Activated CD4-positive, alpha-beta T cell treated with anti-CD3 and anti-CD28 coated beads for 4 hours (primary cell): ENCODE results near the gene IGF2BP2.

Experiments used
- DNase-seq, 2 donors: peaks; one replicate each; pipeline ENCODE4 v3.0.0-alpha.2; 2020

IGF2BP2 gene

GRCh38 chr3:185631108-185631507 is 193.7 kb downstream of the IGF2BP2 start:
- no peak for DNase-seq

DNA sequence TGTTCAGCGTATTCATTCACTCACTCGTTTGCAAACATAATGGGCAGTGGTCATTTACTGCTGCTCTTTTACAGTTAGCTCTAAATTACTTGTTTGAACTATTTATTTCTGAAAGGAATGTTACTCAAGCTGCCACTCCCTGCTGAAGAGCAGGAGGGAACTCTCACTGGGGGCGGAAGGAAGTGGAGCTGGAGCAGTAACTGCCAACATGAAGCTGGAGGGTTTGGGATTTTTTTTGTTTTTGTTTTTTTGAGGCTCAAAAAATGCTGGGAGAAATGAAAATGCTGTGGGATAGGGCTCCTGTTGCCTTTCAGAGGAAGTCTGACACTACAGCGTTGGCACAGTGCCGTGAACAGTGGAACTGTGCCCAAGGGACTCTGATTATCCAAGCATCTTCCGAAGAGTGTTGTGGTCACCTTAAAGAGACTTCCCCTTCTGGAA is 194.6 kb downstream of the IGF2BP2 start:
- DNase-seq, result no peak

DNA sequence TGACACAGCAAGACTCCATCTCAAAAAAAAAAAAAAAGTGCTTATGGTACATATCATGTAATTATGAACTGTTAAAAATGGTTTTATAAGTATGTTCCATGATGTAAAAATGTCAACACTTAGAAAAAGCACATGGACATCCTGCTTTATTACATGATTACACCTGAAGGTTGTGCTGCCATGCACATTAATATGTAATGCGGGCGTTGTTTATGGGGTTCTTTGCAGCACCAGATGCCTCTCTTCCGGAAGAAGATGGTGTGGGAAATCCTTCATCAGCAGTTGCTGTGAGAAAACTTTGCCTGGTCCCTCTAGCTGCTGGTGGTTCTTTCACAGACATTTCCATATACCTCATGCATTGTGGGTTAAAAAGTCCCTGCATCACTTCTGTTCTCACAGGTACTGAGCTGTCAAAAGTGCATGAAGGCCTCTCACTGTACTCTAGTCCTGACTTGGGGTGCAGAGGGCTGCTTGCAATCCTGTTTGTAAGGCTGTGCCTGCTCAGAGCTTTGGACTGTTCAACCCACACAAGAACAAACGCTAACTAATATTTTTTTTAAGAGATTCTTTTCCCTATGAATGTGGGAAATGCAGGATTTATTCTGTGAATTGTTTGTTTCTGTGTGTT is 195.2 kb downstream of the IGF2BP2 start:
- no peak for DNase-seq

GRCh38 chr3:185625784-185626183 is 199.1 kb downstream of the IGF2BP2 start:
- no peak for DNase-seq

- DNase-seq, result no peak
Observed at GRCh38 chr3:185623939-185624665, 200.7 kb downstream of the IGF2BP2 start.

DNA sequence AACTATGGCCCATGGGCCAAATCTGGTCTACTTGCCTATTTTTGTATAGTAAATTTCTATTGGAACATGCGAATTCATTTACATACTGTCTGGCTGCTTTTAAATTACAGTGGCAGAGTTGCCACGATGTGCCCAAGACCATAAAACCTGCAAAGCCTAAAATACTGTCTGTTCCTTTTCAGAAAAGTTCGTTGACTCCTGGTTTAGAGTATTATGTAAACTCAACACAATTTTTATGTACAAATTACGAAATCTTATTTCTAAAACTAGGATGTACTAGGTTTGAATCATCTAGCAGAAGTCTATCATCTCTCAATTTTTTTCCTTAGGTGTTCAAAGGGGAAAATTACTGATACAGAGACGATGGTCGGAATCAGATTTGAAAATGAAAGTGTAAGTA is 211.8 kb downstream of the IGF2BP2 start:
- DNase-seq, result no peak

GRCh38 chr3:185606196-185606595 is 218.6 kb downstream of the IGF2BP2 start:
- no peak for DNase-seq

DNA sequence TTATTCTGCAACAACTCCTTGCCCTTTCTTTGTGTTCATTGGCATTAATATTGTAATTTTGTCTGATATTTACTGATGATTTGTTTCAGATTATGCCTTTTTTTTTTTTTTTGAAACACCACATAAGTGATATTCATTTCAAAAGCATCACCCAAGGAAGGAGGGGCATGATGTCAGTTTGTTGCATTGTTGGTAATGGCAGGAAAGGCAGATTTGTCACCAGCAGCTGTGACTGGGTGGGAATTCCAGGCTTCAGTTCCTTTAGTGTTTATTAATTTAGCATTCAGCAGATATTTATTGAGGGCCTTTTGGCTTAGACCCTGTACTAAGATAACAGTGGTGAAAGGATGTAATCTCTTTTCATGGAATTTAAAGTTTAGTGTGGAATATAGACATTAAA is 219.3 kb downstream of the IGF2BP2 start:
- DNase-seq, result no peak

- no peak for DNase-seq
Observed at GRCh38 chr3:185595526-185595925, 229.3 kb downstream of the IGF2BP2 start.

- DNase-seq, result no peak
Observed at GRCh38 chr3:185594073-185594472, 230.8 kb downstream of the IGF2BP2 start.
